H1 (cell line): ENCODE results near the gene FLOT1. TPM values are rescaled to one million over a fixed set of nuclear protein-coding genes. Genes with fewer than 3 reads are reported as not detected.

Experiments
- CTBP2 ChIP-seq: IDR thresholded peaks from 2 replicates; pipeline ENCODE4 v1.7.0; 2011; ENCODE audit warnings: borderline replicate concordance, mild to moderate bottlenecking, moderate library complexity, mixed read lengths, low read length; ENCODE audit not compliant: insufficient read depth, insufficient read length
- KDM5A ChIP-seq: fragments of 200-600 bp; IDR thresholded peaks from 2 replicates; pipeline ENCODE4 v1.7.1; 2012; ENCODE audit warnings: mild to moderate bottlenecking, low read length, inconsistent platforms, mixed read lengths
- NANOG ChIP-seq: IDR thresholded peaks from 2 replicates; pipeline ENCODE4 v1.6.1; 2011; ENCODE audit warnings: low read length, low read depth, mild to moderate bottlenecking, inconsistent platforms; ENCODE audit not compliant: insufficient read depth, poor library complexity, severe bottlenecking
- RBBP5 ChIP-seq: IDR thresholded peaks from 2 replicates; pipeline ENCODE4 v1.7.1; 2012; ENCODE audit warnings: low read depth, mild to moderate bottlenecking, inconsistent platforms, low read length, moderate library complexity, borderline replicate concordance
- SIN3A ChIP-seq, 2 experiments: IDR thresholded peaks in 1 of 2; conservative IDR thresholded peaks in 1 of 2; 2 replicates each; pipeline ENCODE4 v1.6.1; 2011 to 2012; ENCODE audit warnings: low read length in 2 of 2, improper control_type of control experiment in 1 of 2, low read depth in 1 of 2, mild to moderate bottlenecking in 1 of 2
- polyA plus RNA-seq, 7 experiments: library from polyadenylated mRNA; depleted of rRNA in 3 of 7; stranded (reverse) in 5 of 7; unstranded in 2 of 7; fragments of >200 nt in 5 of 7; fragments of 200-250 nt in 2 of 7; gene quantifications; 1 replicate in 5 of 7; 2 replicates in 1 of 7; 4 replicates in 1 of 7; pipeline versions ENCODE4 v1.2.1 to v1.2.3, GENCODE V29; 2011 to 2013; ENCODE audit warnings: missing spikeins in 2 of 7, mixed read lengths in 2 of 7
- total RNA-seq: library from RNA; stranded (reverse); fragmentation: NEBNext Ultra II Directional; extraction: Animal tissue kit (Norgen Biotek cat#: 25700); gene quantifications from 2 replicates; pipeline ENCODE4 v1.2.1, GENCODE V29; 2021
- TF ChIP-seq, protein P1 (sequence below): fragments of 300-600 bp; sonication (generic); IDR thresholded peaks from 2 replicates; pipeline ENCODE4 v1.7.1; 2012; ENCODE audit warnings: low read length, moderate library complexity, mild to moderate bottlenecking, inconsistent platforms; ENCODE audit not compliant: insufficient replicate concordance

The FLOT1 gene
- total and polyA plus RNA-seq, 2 of the 8 experiments (the other 6 are each of a cell fraction or from before 2014, with no cell fraction given): 87.5 to 88.1 TPM

DNA sequence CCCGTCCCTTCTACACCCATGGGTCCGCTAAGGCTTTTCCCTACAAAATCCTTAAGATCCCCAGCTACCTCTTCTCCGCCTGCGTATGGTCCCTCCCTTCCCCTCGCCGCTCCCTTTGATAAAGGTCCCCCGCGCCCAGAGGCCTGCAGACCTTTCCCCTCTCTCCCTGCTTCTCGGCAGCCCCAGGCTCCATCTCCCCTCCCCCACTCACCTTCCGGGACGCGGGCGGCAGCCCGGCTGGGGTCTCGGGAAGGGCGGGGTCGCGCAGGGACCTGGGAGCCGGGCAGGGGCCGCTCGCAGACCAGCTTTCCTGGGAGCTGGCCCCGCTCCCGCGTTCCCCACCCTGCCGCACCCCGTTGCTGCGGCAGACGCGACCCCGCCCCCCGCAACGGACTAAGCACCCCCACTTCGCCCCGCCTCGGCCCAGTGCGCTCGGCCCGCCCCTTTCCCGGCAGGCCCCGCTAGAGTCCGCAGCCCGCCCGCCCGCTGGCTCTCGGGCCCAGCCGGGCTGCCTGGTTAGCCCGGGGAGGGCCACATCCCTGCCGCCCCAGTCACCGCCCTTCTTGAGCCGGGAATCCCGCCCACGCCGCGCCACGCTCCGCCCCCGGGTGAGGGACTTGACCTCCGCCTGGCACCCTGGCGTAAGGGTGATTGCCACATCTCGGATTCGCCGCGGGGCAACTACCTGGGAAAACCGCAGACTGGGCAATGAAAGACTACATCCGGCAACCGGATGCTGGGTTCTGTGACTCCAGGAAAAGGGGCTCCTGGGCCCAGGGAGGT, at the start of gene FLOT1 (continued):
- TF ChIP-seq, protein P1, sequence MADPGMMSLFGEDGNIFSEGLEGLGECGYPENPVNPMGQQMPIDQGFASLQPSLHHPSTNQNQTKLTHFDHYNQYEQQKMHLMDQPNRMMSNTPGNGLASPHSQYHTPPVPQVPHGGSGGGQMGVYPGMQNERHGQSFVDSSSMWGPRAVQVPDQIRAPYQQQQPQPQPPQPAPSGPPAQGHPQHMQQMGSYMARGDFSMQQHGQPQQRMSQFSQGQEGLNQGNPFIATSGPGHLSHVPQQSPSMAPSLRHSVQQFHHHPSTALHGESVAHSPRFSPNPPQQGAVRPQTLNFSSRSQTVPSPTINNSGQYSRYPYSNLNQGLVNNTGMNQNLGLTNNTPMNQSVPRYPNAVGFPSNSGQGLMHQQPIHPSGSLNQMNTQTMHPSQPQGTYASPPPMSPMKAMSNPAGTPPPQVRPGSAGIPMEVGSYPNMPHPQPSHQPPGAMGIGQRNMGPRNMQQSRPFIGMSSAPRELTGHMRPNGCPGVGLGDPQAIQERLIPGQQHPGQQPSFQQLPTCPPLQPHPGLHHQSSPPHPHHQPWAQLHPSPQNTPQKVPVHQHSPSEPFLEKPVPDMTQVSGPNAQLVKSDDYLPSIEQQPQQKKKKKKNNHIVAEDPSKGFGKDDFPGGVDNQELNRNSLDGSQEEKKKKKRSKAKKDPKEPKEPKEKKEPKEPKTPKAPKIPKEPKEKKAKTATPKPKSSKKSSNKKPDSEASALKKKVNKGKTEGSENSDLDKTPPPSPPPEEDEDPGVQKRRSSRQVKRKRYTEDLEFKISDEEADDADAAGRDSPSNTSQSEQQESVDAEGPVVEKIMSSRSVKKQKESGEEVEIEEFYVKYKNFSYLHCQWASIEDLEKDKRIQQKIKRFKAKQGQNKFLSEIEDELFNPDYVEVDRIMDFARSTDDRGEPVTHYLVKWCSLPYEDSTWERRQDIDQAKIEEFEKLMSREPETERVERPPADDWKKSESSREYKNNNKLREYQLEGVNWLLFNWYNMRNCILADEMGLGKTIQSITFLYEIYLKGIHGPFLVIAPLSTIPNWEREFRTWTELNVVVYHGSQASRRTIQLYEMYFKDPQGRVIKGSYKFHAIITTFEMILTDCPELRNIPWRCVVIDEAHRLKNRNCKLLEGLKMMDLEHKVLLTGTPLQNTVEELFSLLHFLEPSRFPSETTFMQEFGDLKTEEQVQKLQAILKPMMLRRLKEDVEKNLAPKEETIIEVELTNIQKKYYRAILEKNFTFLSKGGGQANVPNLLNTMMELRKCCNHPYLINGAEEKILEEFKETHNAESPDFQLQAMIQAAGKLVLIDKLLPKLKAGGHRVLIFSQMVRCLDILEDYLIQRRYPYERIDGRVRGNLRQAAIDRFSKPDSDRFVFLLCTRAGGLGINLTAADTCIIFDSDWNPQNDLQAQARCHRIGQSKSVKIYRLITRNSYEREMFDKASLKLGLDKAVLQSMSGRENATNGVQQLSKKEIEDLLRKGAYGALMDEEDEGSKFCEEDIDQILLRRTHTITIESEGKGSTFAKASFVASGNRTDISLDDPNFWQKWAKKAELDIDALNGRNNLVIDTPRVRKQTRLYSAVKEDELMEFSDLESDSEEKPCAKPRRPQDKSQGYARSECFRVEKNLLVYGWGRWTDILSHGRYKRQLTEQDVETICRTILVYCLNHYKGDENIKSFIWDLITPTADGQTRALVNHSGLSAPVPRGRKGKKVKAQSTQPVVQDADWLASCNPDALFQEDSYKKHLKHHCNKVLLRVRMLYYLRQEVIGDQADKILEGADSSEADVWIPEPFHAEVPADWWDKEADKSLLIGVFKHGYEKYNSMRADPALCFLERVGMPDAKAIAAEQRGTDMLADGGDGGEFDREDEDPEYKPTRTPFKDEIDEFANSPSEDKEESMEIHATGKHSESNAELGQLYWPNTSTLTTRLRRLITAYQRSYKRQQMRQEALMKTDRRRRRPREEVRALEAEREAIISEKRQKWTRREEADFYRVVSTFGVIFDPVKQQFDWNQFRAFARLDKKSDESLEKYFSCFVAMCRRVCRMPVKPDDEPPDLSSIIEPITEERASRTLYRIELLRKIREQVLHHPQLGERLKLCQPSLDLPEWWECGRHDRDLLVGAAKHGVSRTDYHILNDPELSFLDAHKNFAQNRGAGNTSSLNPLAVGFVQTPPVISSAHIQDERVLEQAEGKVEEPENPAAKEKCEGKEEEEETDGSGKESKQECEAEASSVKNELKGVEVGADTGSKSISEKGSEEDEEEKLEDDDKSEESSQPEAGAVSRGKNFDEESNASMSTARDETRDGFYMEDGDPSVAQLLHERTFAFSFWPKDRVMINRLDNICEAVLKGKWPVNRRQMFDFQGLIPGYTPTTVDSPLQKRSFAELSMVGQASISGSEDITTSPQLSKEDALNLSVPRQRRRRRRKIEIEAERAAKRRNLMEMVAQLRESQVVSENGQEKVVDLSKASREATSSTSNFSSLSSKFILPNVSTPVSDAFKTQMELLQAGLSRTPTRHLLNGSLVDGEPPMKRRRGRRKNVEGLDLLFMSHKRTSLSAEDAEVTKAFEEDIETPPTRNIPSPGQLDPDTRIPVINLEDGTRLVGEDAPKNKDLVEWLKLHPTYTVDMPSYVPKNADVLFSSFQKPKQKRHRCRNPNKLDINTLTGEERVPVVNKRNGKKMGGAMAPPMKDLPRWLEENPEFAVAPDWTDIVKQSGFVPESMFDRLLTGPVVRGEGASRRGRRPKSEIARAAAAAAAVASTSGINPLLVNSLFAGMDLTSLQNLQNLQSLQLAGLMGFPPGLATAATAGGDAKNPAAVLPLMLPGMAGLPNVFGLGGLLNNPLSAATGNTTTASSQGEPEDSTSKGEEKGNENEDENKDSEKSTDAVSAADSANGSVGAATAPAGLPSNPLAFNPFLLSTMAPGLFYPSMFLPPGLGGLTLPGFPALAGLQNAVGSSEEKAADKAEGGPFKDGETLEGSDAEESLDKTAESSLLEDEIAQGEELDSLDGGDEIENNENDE: no peak
- TF ChIP-seq SIN3A (conservative IDR thresholded peaks at IDR 0.05 in 1 of 2, IDR thresholded peaks at IDR 0.05 in 1 of 2; ENCODE audit: low read depth in 1 of 2, low read length in 2 of 2): peak in 1 of 2 experiments; percentile 67; a peak in 1 of 4 replicates
- peak; percentile 20 for TF ChIP-seq CTBP2
- TF ChIP-seq NANOG: peak; percentile 44
- TF ChIP-seq KDM5A: no peak
- TF ChIP-seq RBBP5: peak; percentile 55; the same call in 1 of the 2 replicates
